Measurements from ENCODE around the gene ZNF595. TPM values are rescaled to one million over a fixed set of nuclear protein-coding genes. Genes with fewer than 3 reads are reported as not detected.
"Not testable (repeated sequence)": the region's sequence is repeated elsewhere in the genome, so short reads cannot be mapped to it uniquely, and the experiment has no call there.

The ZNF595 gene
- total RNA-seq, 1 experiment from 2014 or later: 10.0 TPM

- no peak for DNase-seq (ENCODE audit: low read depth)
Measured at GRCh38 chr4:85951-86350, 32.8 kb downstream of the ZNF595 start.

- not testable (repeated sequence) for DNase-seq (ENCODE audit: low read depth)
Measured at GRCh38 chr4:86559-87324, 33.6 kb downstream of the ZNF595 start.

DNA sequence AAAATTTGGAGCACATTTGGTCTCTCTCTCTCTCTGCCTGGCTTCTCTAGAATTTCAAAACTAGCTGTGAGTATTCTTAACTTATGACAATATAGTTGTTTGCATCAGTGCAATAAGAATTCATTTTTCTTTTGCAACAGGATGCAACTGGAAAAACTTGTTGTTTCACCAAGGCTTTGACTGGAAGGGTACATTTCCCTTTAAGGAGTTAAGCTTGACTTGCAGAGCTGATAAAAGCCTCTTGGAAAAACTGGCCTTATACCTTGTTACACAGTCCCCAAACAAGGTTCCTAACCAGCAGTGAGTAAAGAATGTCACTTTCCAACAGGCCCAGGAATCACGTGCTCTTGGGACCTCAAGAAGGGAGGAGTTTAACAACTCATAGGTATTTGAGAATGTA, 45.3 kb downstream of the ZNF595 start:
- no peak for DNase-seq (ENCODE audit: low read depth)

DNA sequence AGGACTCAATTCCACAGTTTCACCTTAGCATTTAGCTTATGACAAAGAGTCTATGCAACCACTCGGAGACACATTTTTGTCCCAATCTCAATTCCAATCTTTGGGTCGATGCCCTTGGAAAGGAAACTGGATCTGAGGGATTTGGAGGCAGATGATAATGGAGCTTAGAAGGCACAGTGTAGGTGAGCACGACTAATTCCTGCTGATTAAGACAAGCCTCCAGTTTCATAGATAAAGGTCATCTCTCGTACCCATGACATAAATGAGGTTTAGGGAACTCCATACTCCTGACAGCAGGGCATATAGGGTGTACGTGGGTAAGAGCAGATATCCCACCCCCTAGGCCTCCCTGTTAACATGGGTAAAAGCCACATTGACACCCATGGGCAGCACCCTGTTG, 46.7 kb downstream of the ZNF595 start:
- no peak for DNase-seq (ENCODE audit: low read depth)

GRCh38 chr4:107083-107443, 53.9 kb downstream of the ZNF595 start:
- DNase-seq (ENCODE audit: low read depth): no peak

DNA sequence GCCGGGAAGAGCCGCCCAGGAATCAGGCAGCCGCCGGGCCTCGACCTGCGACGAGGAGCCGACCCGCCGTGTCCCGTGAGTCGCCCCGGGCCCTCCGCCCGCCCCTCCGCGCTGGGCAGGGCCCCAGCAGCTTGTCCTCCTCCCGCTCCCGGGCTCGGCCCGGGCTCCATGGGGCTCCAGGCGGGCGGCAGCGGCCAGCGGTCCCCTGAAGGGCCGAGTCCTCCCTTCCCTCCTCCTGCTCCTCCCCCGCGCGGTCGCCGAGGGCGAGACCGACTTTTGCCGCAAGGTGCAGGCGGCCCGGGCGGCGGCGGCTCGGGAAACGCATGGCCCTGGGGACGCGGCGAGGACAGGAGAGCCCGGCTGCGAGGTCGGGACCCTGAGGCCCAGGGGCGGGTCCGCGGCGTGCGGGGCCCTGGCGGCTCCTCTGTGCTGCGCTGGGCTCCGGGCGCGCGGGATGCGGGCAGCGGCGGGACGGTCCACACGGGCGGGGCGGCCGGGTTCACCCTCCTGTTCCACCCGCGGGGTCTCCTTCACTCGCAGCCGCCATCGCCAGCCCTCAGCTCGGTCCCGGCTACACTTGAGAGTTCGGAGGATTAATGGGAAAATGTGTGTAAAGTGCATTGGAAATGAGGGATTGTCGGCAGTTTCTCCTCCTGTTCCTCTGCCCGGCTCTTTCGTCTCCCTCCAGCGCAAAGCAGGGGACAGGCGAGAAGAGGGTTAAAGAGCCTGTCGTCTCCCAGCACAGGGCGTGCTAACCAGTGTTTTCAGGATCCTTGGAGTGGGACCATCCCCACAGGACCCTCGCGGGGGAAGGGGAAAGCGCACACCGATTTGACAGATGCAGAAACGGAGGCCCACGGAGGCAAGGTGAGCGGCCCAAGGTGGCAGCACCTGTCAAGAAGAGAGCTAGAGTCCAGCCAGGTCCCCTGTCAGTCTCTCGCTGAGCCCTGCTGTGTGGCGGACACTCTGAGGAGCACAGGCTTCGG, 54.6 kb downstream of the ZNF595 start:
- no peak for DNase-seq (ENCODE audit: low read depth)

DNA sequence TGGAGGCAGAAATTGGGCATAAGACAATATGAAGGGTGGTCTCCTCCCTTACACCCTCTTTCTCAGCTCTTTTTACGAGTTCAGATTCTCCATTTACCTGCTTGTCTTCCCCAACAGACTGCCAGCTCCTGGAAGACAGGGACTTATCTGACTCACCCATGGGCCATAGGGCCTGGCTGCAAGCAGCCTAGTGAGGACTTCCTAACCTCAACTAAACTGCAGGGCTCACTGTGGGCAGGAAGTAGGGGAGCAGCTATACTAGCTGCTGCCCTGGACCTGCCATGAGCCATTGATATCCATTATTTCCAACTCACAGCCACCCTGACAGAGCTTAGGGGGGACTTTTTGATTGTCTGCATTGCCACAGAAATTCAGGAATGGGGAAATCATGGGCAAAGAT, 59.6 kb downstream of the ZNF595 start:
- no peak for DNase-seq (ENCODE audit: low read depth)

DNA sequence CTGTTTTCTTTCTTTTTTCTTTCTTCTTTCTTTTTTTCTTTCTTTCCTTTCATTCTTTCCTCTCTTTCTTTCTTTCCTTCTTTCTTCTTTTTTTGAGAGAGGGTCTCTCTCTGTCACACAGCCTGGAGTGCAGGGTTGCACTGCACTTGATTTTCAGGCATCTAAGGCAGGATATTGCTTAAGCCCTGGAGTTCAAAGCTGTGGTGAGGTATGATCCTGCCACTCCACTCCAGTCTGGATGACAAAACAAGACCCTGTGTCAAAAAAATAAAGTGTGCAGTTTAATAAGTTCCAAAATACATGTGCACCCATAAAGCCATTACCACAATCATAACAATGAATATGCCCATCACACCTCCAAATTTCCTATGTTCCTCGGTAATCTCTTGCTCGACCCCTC, 60.6 kb downstream of the ZNF595 start:
- no peak for DNase-seq (ENCODE audit: low read depth)

- DNase-seq (ENCODE audit: low read depth): no peak
Measured at GRCh38 chr4:114149-114548, 61.0 kb downstream of the ZNF595 start.

- no peak for DNase-seq (ENCODE audit: low read depth)
Measured at GRCh38 chr4:116499-116898, 63.4 kb downstream of the ZNF595 start.

DNA sequence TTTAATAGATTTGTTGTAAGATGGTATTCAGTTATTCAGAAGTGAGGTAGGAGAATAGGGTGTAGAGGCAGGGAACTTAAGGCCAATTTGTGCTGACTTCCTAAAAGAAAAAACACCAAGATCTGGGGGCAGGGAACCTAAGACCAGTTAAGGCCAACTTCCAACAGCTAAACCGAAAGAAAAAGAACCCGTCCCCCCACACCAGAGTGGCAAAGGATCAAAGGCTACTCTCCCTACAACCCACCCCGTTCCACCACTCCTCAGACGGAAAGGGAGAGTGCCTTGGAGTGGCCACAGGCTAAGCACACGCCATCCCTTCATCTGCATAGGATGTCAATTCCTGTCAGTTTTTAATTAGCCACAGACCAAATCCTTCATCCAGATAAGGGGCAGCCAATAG, 67.5 kb downstream of the ZNF595 start:
- DNase-seq (ENCODE audit: low read depth): no peak

- DNase-seq (ENCODE audit: low read depth): no peak
Measured at GRCh38 chr4:121408-122084, 68.4 kb downstream of the ZNF595 start.

DNA sequence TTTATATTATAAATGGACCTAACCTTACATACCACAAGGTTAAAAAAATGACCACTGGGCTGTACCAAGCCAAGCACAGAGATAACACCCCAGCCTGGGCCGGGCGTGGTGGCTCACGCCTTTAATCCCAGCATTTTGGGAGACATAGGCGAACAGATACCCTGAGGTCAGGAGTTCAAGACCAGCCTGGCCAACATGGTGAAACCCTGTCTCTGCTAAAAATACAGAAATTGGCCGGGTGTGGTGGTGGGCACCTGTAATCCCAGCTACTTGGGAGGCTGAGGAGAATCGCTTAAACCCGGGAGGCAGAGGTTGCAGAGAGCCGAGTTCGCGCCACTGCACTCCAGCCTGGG, 70.8 kb downstream of the ZNF595 start:
- DNase-seq (ENCODE audit: low read depth): not testable (repeated sequence)

DNA sequence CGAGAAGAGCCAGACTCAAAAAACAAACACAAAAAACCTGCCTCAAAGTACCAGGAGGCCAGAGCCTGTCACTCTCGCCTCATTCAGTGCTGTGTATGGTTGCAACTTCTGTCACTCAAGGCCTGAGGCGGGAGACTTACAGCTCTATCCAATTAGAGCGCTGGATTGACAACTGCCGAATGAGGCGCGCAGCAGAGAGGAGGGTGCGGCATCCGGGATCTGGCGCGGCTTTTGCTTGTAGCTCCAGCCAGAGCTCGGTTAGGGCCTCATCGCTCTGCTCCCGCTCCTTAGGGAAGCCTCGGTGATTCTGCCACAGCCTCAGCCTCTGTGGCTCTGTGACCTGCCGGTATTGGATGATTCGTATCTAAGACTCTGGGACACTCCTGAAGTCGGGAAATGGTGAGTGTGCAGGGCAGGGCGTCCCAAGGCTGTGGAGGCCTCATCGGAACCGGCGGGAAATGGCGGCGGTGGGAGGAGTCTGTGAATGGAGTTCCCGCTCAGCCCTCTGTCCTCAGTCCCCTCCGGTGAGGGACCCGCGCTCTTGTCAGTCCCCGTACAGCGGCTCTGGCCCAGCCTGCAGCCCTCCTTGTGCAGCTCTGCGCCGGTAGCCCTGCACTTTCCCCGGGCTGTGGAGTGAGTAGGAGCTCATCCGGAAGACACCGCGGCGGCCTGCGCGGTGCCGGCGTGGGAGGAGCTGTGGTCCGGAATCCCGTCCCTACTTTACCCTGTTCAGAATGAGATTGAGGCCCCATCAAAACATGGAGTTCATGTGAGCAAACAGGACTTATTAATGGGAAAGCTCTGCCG, 71.4 kb downstream of the ZNF595 start, which contains the start of gene ZNF718:
Gene ZNF718 (plus strand): TSS at position 227 of the 807 bp plus-strand sequence. CDS start 170 bp downstream, at position 397.
- peak; percentile 96 for DNase-seq (ENCODE audit: low read depth)

GRCh38 chr4:125091-125771, 72.1 kb downstream of the ZNF595 start:
- peak; percentile 24 for DNase-seq (ENCODE audit: low read depth)

GRCh38 chr4:125833-126232, 72.7 kb downstream of the ZNF595 start:
- DNase-seq (ENCODE audit: low read depth): no peak

- no peak for DNase-seq (ENCODE audit: low read depth)
Measured at GRCh38 chr4:132483-132882, 79.4 kb downstream of the ZNF595 start.

Data from RPMI7951 (cell line).